Spleen (tissue), 7 donors: Measurements from ENCODE around the gene TNFSF11.

Source experiments
- CTCF ChIP-seq, 11 experiments: fragments of 200-600 bp in 7 of 11; fragments of 450-650 bp in 4 of 11; sonication (generic) in 4 of 11; IDR thresholded peaks in 8 of 11; conservative IDR thresholded peaks in 3 of 11; 1 replicate in 7 of 11; 2 replicates in 4 of 11; pipeline versions ENCODE4 v1.4.0 to v1.8.0; 2016 to 2021; ENCODE audit warnings: antibody characterized with exemption in 11 of 11, inconsistent platforms in 4 of 11, mild to moderate bottlenecking in 1 of 11
- POLR2AphosphoS5 ChIP-seq, 3 donors: sonication (generic); formaldehyde crosslinking; IDR thresholded peaks; one replicate each; pipeline ENCODE4 v1.5.1; 2017; ENCODE audit warnings: antibody characterized with exemption in 3 of 3
- donor health status: DM: no; HTN: no; CAD: no; lungs with moderate emphysema.
- donor health status: DM: no; HTN: no; CAD: no.
- donor health status: DM: no; HTN: no; CAD: no.

- TF ChIP-seq CTCF (IDR thresholded peaks at IDR 0.05 in 8 of 11, conservative IDR thresholded peaks at IDR 0.05 in 3 of 11) = no peak
- TF ChIP-seq POLR2AphosphoS5 (IDR thresholded peaks at IDR 0.05) = no peak
These were observed 29.6 kb downstream of the TNFSF11 start for GRCh38 chr13:42603571-42603970.
